K562 (cell line): ENCODE measurements around the gene GJA9. TPM values are rescaled to one million over a fixed set of nuclear protein-coding genes. Genes with fewer than 3 reads are reported as not detected.

Source experiments
- AFF4 ChIP-seq: sonication (generic); formaldehyde crosslinking; IDR thresholded peaks from 2 replicates; pipeline ENCODE4 v1.8.0; 2023; ENCODE audit warnings: mild to moderate bottlenecking, missing genetic modification reagents
- MITF ChIP-seq: IDR thresholded peaks from 2 replicates; pipeline ENCODE4 v1.6.1; 2014; ENCODE audit warnings: antibody characterized with exemption
- NEUROD1 ChIP-seq: fragments of 150-350 bp; IDR thresholded peaks from 2 replicates; pipeline ENCODE4 v1.6.1; 2014; ENCODE audit warnings: borderline replicate concordance, low read length, low read depth; ENCODE audit not compliant: partially characterized antibody
- PURB ChIP-seq: sonication (generic); formaldehyde crosslinking; IDR thresholded peaks from 2 replicates; pipeline ENCODE4 v1.9.0; 2021; ENCODE audit warnings: low read depth, mild to moderate bottlenecking, missing genetic modification reagents
- PYGO2 ChIP-seq: fragments of 450-650 bp; IDR thresholded peaks from 2 replicates; pipeline ENCODE4 v1.6.1; 2016; ENCODE audit warnings: mild to moderate bottlenecking, missing genetic modification characterization, moderate library complexity, missing compliant biosample characterization
- RBFOX2 ChIP-seq: fragments of 200-400 bp; formaldehyde crosslinking; IDR thresholded peaks from 2 replicates; pipeline ENCODE4 v1.6.1; 2017; ENCODE audit warnings: low read depth, mild to moderate bottlenecking, low read length, moderate library complexity
- SAFB ChIP-seq: fragments of 200-400 bp; formaldehyde crosslinking; IDR thresholded peaks from 2 replicates; pipeline ENCODE4 v1.6.1; 2017; ENCODE audit warnings: low read depth, low read length, borderline replicate concordance
- SMAD3 ChIP-seq: fragments of 450-650 bp; formaldehyde crosslinking; conservative IDR thresholded peaks from 2 replicates; pipeline ENCODE4 v1.4.0; 2020; ENCODE audit warnings: mild to moderate bottlenecking
- SMAD4 ChIP-seq: fragments of 250-450 bp; sonication (Bioruptor Pico); conservative IDR thresholded peaks from 2 replicates; pipeline ENCODE4 v1.8.0; 2021; ENCODE audit warnings: inconsistent platforms, mild to moderate bottlenecking, moderate library complexity
- SMARCA5 ChIP-seq: fragments of 450-650 bp; IDR thresholded peaks from 2 replicates; pipeline ENCODE4 v1.6.1; 2016
- SP1 ChIP-seq: sonication (generic); formaldehyde crosslinking; IDR thresholded peaks from 2 replicates; pipeline ENCODE4 v1.8.1; 2022; ENCODE audit warnings: mild to moderate bottlenecking, missing genetic modification reagents
- TGIF2 ChIP-seq: sonication (generic); formaldehyde crosslinking; IDR thresholded peaks from 2 replicates; pipeline ENCODE4 v1.8.1; 2022; ENCODE audit warnings: mild to moderate bottlenecking, missing genetic modification reagents, moderate library complexity
- TOE1 ChIP-seq, 2 experiments: fragments of 450-650 bp in 1 of 2; sonication (generic) in 1 of 2; formaldehyde crosslinking in 1 of 2; IDR thresholded peaks; 2 replicates each; pipeline versions ENCODE4 v1.7.1 to v1.8.0; 2016 to 2022; ENCODE audit warnings: borderline replicate concordance in 2 of 2, mild to moderate bottlenecking in 2 of 2, antibody characterized with exemption in 1 of 2, inconsistent platforms in 1 of 2, low read depth in 1 of 2, missing genetic modification reagents in 1 of 2, moderate library complexity in 1 of 2
- ZBED1 ChIP-seq: IDR thresholded peaks from 2 replicates; pipeline ENCODE4 v1.6.1; 2014
- ZNF507 ChIP-seq: conservative IDR thresholded peaks from 2 replicates; pipeline ENCODE4 v1.6.1; 2017; ENCODE audit warnings: missing genetic modification characterization, missing compliant biosample characterization
- ZNF584 ChIP-seq: fragments of 200-800 bp; sonication (Bioruptor generic); IDR thresholded peaks from 2 replicates; pipeline ENCODE4 v1.6.1; 2016; ENCODE audit warnings: low read depth, mild to moderate bottlenecking, missing genetic modification characterization, missing compliant biosample characterization
- ZNF76 ChIP-seq: fragments of 250-450 bp; sonication (Bioruptor Pico); IDR thresholded peaks from 2 replicates; pipeline ENCODE4 v1.4.0; 2020; ENCODE audit warnings: mild to moderate bottlenecking, moderate library complexity, borderline replicate concordance
- polyA plus RNA-seq, 8 experiments: library from polyadenylated mRNA; depleted of rRNA in 4 of 8; stranded (reverse) in 5 of 8; unstranded in 3 of 8; fragments of >200 nt; fragmentation: Nextera tagmentation in 2 of 8; fragmentation: Illumina TruSeq in 1 of 8; extraction: Ambion mirVana in 2 of 8; extraction: Trizol in 1 of 8; gene quantifications; 2 replicates each; pipeline versions ENCODE4 v1.2.1 to v1.2.3, GENCODE V29; 2011 to 2014; ENCODE audit warnings: inconsistent platforms in 1 of 8, missing spikeins in 1 of 8
- total RNA-seq, 7 experiments: library from RNA; depleted of rRNA in 6 of 7; stranded (reverse); fragments of >200 nt in 6 of 7; fragmentation: Illumina TruSeq in 2 of 7; extraction: Trizol in 2 of 7; gene quantifications; 2 replicates each; pipeline versions ENCODE4 v1.2.1 to v1.2.3, GENCODE V29; 2011 to 2021; ENCODE audit warnings: low replicate concordance in 1 of 7

GJA9 gene
- total and polyA plus RNA-seq, 9 of the 15 experiments (the other 6 are each of a cell fraction or from before 2014, with no cell fraction given): not detected

- TF ChIP-seq TOE1 (IDR thresholded peaks at IDR 0.05; ENCODE audit: borderline replicate concordance): peak; percentile 20; the same call in 1 of the 2 replicates
- no peak for TF ChIP-seq TOE1 (CRISPR knock-in tag; IDR thresholded peaks at IDR 0.05; ENCODE audit: borderline replicate concordance, low read depth)
- TF ChIP-seq ZNF76: 0 out of 2 replicates have a peak, but pooled peaks have one; percentile 35
- TF ChIP-seq AFF4 (CRISPR knock-in tag): peak; percentile 30; the same call in 1 of the 2 replicates
- no peak for TF ChIP-seq NEUROD1
- TF ChIP-seq ZBED1: no peak
- TF ChIP-seq ZNF507 (tag): no peak
- TF ChIP-seq SP1 (CRISPR knock-in tag): no peak
- TF ChIP-seq SAFB: no peak
- TF ChIP-seq SMAD4 (CRISPR knock-in tag): 0 out of 2 replicates have a peak, but pooled peaks have one; percentile 60
- no peak for TF ChIP-seq ZNF584 (CRISPR knock-in tag)
- no peak for TF ChIP-seq RBFOX2
- no peak for TF ChIP-seq SMARCA5
- no peak for TF ChIP-seq SMAD3 (CRISPR knock-in tag)
- TF ChIP-seq TGIF2 (CRISPR knock-in tag): no peak
- TF ChIP-seq PURB: no peak
- no peak for TF ChIP-seq PYGO2 (tag)
- no peak for TF ChIP-seq MITF
Measured at GRCh38 chr1:38872401-38873026, 8.9 kb downstream of the GJA9 start (continued).
